Smooth muscle cell (in vitro differentiated cells): ENCODE measurements around the gene TCEAL3. TPM values are rescaled to one million over a fixed set of nuclear protein-coding genes. Genes with fewer than 3 reads are reported as not detected.

Experiments used
- DNase-seq: peaks from one replicate; lab custom pipeline; 2025; ENCODE audit not compliant: unreplicated experiment; lab: John Stamatoyannopoulos, UW
- H2AFZ ChIP-seq: fragments of 200-600 bp; sonication (generic); 2 replicates; pipeline ENCODE4 v1.6.0; 2016; ENCODE audit warnings: antibody characterized with exemption, low read depth, mild to moderate bottlenecking
- H3F3A ChIP-seq: fragments of 200-600 bp; sonication (generic); 2 replicates; pipeline ENCODE4 v1.6.0; 2017; ENCODE audit warnings: antibody characterized with exemption, low read depth
- H3K27ac ChIP-seq: fragments of 200-600 bp; sonication (generic); 2 replicates; pipeline ENCODE4 v1.5.1; 2016; ENCODE audit warnings: low read depth, mild to moderate bottlenecking
- H3K27me3 ChIP-seq: fragments of 200-600 bp; sonication (generic); 2 replicates; pipeline ENCODE4 v1.6.1; 2016; ENCODE audit warnings: low read depth, mild to moderate bottlenecking
- H3K36me3 ChIP-seq: fragments of 200-600 bp; sonication (generic); 2 replicates; pipeline ENCODE4 v1.5.1; 2016; ENCODE audit warnings: low read depth
- H3K4me1 ChIP-seq: fragments of 200-600 bp; sonication (generic); 2 replicates; pipeline ENCODE4 v1.5.1; 2016; ENCODE audit warnings: low read depth
- H3K4me2 ChIP-seq: fragments of 200-600 bp; sonication (generic); 2 replicates; pipeline ENCODE4 v1.6.0; 2016; ENCODE audit warnings: mild to moderate bottlenecking
- H3K4me3 ChIP-seq: fragments of 200-600 bp; sonication (generic); 2 replicates; pipeline ENCODE4 v1.5.1; 2016; ENCODE audit warnings: mild to moderate bottlenecking
- H3K79me2 ChIP-seq: fragments of 200-600 bp; sonication (generic); 2 replicates; pipeline ENCODE4 v1.6.0; 2016; ENCODE audit warnings: low read depth, mild to moderate bottlenecking
- H3K9ac ChIP-seq: fragments of 200-600 bp; sonication (generic); 2 replicates; pipeline ENCODE4 v1.6.0; 2016; ENCODE audit warnings: low read depth
- H3K9me3 ChIP-seq: fragments of 200-600 bp; sonication (generic); replicated peaks from 2 replicates; pipeline ENCODE4 v1.5.1; 2016; ENCODE audit warnings: low read depth
- H4K20me1 ChIP-seq: fragments of 200-600 bp; sonication (generic); 2 replicates; pipeline ENCODE4 v1.6.0; 2016; ENCODE audit warnings: low read depth
- CTCF ChIP-seq: fragments of 200-600 bp; sonication (generic); IDR thresholded peaks from 2 replicates; pipeline ENCODE4 v1.5.1; 2017; ENCODE audit warnings: borderline replicate concordance, mild to moderate bottlenecking, antibody characterized with exemption; ENCODE audit not compliant: insufficient read depth, poor library complexity, severe bottlenecking
- WGBS: methylation state at CpG from one replicate; pipeline ENCODE4 v1.1.7; 2016; ENCODE audit warnings: low lambda C conversion rate; 5-methylcytosine and 5-hydroxymethylcytosine counted together
- polyA plus RNA-seq: library from polyadenylated mRNA; unstranded; fragments of >200 nt; fragmentation: Nextera tagmentation; extraction: Ambion mirVana; gene quantifications from 2 replicates; pipeline ENCODE4 v1.2.1, GENCODE V29; 2016
- total RNA-seq: library from RNA; depleted of rRNA; stranded (reverse); fragments of >200 nt; gene quantifications from 2 replicates; pipeline ENCODE4 v1.2.3, GENCODE V29; 2014

Gene TCEAL3
- total and polyA plus RNA-seq, 2 experiments from 2014 or later: 14.0 to 52.4 TPM

- Histone ChIP-seq H3K4me3 (no peak overlapping the region), H3K79me2 (no peaks in the 10 kb centered on the region), H3K9me3 (no peaks in the 10 kb centered on the region), H3K9ac (no peak overlapping the region), H3K27ac (no peak overlapping the region), H2AFZ (no peak overlapping the region), H4K20me1 (no peaks in the 10 kb centered on the region), H3K36me3 (no peaks in the 10 kb centered on the region), H3K4me1 (no peaks in the 10 kb centered on the region), H3K27me3 (no peaks in the 10 kb centered on the region), H3K4me2 (no peak overlapping the region), H3F3A (no peaks in the 10 kb centered on the region)
- no peak for DNase-seq
- WGBS: 94% methylated on average over 1 of the region's 1 CpG
- TF ChIP-seq CTCF: no peak
These were observed 2.5 kb downstream of the TCEAL3 start for GRCh38 chrX:103610282-103610681.

- no peak overlapping the region for H3K9ac ChIP-seq
- H3K27me3 ChIP-seq: no peaks in the 10 kb centered on the region
- no peak overlapping the region for H3K4me3 ChIP-seq
- H3F3A ChIP-seq: no peaks in the 10 kb centered on the region
- H2AFZ ChIP-seq: no peak overlapping the region
- H3K36me3 ChIP-seq: no peaks in the 10 kb centered on the region
- H3K4me1 ChIP-seq: peaks cover 4% of the 10 kb centered on the region
- peaks cover 5% of the 10 kb centered on the region for H3K79me2 ChIP-seq
- TF ChIP-seq CTCF: no peak
- no peaks in the 10 kb centered on the region for H4K20me1 ChIP-seq
- 54% methylated on average over 1 of the region's 1 CpG for WGBS
- no peak for DNase-seq
- H3K4me2 ChIP-seq: no peak overlapping the region
- H3K9me3 ChIP-seq: no peaks in the 10 kb centered on the region
- H3K27ac ChIP-seq: no peak overlapping the region
These were observed 5.7 kb downstream of the TCEAL3 start for GRCh38 chrX:103613362-103613890.

GRCh38 chrX:103614999-103615398 is 7.2 kb downstream of the TCEAL3 start:
- Histone ChIP-seq H3K79me2 (peaks cover 18% of the 10 kb centered on the region), H3K4me1 (peaks cover 4% of the 10 kb centered on the region), H3K4me2 (no peak overlapping the region), H2AFZ (no peak overlapping the region), H3K36me3 (no peaks in the 10 kb centered on the region), H3F3A (no peaks in the 10 kb centered on the region), H4K20me1 (no peaks in the 10 kb centered on the region), H3K27ac (no peak overlapping the region), H3K9me3 (no peaks in the 10 kb centered on the region), H3K9ac (no peak overlapping the region), H3K27me3 (no peaks in the 10 kb centered on the region), H3K4me3 (no peak overlapping the region)
- DNase-seq: no peak
- TF ChIP-seq CTCF: no peak
- WGBS: 97% methylated on average over 1 of the region's 1 CpG

GRCh38 chrX:103615781-103616371 is 8.1 kb downstream of the TCEAL3 start:
- H3K9ac ChIP-seq: no peak overlapping the region
- no peaks in the 10 kb centered on the region for H3K9me3 ChIP-seq
- H3K4me1 ChIP-seq: peaks cover 4% of the 10 kb centered on the region
- TF ChIP-seq CTCF: no peak
- H3K36me3 ChIP-seq: no peaks in the 10 kb centered on the region
- H3K4me3 ChIP-seq: no peak overlapping the region
- H3K27me3 ChIP-seq: no peaks in the 10 kb centered on the region
- no peak overlapping the region for H2AFZ ChIP-seq
- H3K27ac ChIP-seq: no peak overlapping the region
- no peaks in the 10 kb centered on the region for H4K20me1 ChIP-seq
- no peak for DNase-seq
- H3K4me2 ChIP-seq: no peak overlapping the region
- no peaks in the 10 kb centered on the region for H3F3A ChIP-seq
- H3K79me2 ChIP-seq: peaks cover 18% of the 10 kb centered on the region
